H1 (cell line): ENCODE measurements around the gene CD1B. TPM values are rescaled to one million over a fixed set of nuclear protein-coding genes. Genes with fewer than 3 reads are reported as not detected.

Experiments used
- CTCF ChIA-PET: fragments of 300-600 bp; sonication (Branson Sonifier 250); formaldehyde crosslinking; loops from one replicate; lab custom pipeline; 2021; ENCODE audit not compliant: partially characterized antibody; lab: Charles Lee
- POLR2A ChIA-PET: fragments of 300-600 bp; sonication (Branson Sonifier 250); formaldehyde crosslinking; loops from one replicate; lab custom pipeline; 2021; ENCODE audit warnings: inconsistent platforms; ENCODE audit not compliant: partially characterized antibody; lab: Charles Lee
- DNase-seq, 2 experiments: peaks; one replicate each; pipeline versions ENCODE4 v3.0.0 to v3.0.0-alpha.2; 2010 to 2022; ENCODE audit warnings: low spot score in 2 of 2, low read depth in 1 of 2, mixed read lengths in 1 of 2
- FAIRE-seq: peaks from 2 replicates; lab custom pipeline; 2011; peaks lifted over from hg19 to GRCh38; lab: Jason Lieb, UNC
- H2AFZ ChIP-seq: 2 replicates; pipeline ENCODE4 v1.8.1; 2012; ENCODE audit warnings: low read length, inconsistent platforms
- H2AK5ac ChIP-seq: 2 replicates; pipeline ENCODE4 v1.6.1; 2013; ENCODE audit warnings: low read depth, low read length
- H2BK120ac ChIP-seq: replicated peaks from 2 replicates; pipeline ENCODE3; 2013; ENCODE audit warnings: low read depth, low read length, inconsistent platforms
- H2BK12ac ChIP-seq: 2 replicates; pipeline ENCODE4 v1.6.1; 2013; ENCODE audit warnings: low read depth, low read length
- H2BK15ac ChIP-seq: 2 replicates; pipeline ENCODE4 v1.6.1; 2013; ENCODE audit warnings: low read length
- H2BK20ac ChIP-seq: 2 replicates; pipeline ENCODE4 v1.6.1; 2013; ENCODE audit warnings: low read length
- H2BK5ac ChIP-seq: 2 replicates; pipeline ENCODE4 v1.6.1; 2013; ENCODE audit warnings: low read depth, low read length
- H3K14ac ChIP-seq: 2 replicates; pipeline ENCODE4 v1.6.1; 2013; ENCODE audit warnings: inconsistent platforms; ENCODE audit not compliant: insufficient read length
- H3K18ac ChIP-seq: 2 replicates; pipeline ENCODE4 v1.6.1; 2013; ENCODE audit warnings: low read length; ENCODE audit errors: extremely low read depth
- H3K23ac ChIP-seq: 2 replicates; pipeline ENCODE4 v1.6.1; 2013; ENCODE audit warnings: inconsistent platforms; ENCODE audit not compliant: insufficient read length
- H3K23me2 ChIP-seq: 2 replicates; pipeline ENCODE4 v1.6.1; 2013; ENCODE audit warnings: low read depth, low read length
- H3K27ac ChIP-seq: 2 replicates; pipeline ENCODE4 v1.6.1; 2011; ENCODE audit warnings: low read depth, low read length, inconsistent platforms
- H3K27me3 ChIP-seq, 4 experiments: replicated peaks in 1 of 4; 1 replicate in 1 of 4; 2 replicates in 3 of 4; pipeline versions ENCODE4 v1.6.1 to v1.8.1; 2011 to 2013; ENCODE audit warnings: low read length in 3 of 4, mild to moderate bottlenecking in 3 of 4, inconsistent platforms in 2 of 4, mixed read lengths in 2 of 4, moderate library complexity in 1 of 4; ENCODE audit not compliant: control insufficient read depth in 3 of 4, insufficient read depth in 3 of 4; ENCODE audit errors: extremely low read depth in 1 of 4
- H3K36me3 ChIP-seq, 4 experiments: 2 replicates each; pipeline versions ENCODE4 v1.6.1 to v1.8.1; 2011 to 2013; ENCODE audit warnings: mild to moderate bottlenecking in 4 of 4, low read length in 3 of 4, moderate library complexity in 2 of 4, control low read depth in 1 of 4, inconsistent platforms in 1 of 4; ENCODE audit not compliant: insufficient read depth in 4 of 4, control insufficient read depth in 2 of 4
- H3K4ac ChIP-seq: replicated peaks from 2 replicates; pipeline ENCODE3; 2013; ENCODE audit warnings: low read length, low read depth, mixed read lengths, inconsistent platforms; ENCODE audit not compliant: insufficient read length
- H3K4me1 ChIP-seq, 4 experiments: replicated peaks in 1 of 4; 1 replicate in 1 of 4; 2 replicates in 3 of 4; pipeline versions ENCODE4 v1.6.1 to v1.8.1; 2011 to 2013; ENCODE audit warnings: low read length in 3 of 4, inconsistent platforms in 2 of 4, mixed read lengths in 1 of 4; ENCODE audit not compliant: insufficient read depth in 4 of 4, control insufficient read depth in 3 of 4
- H3K4me2 ChIP-seq, 2 experiments: 2 replicates each; pipeline versions ENCODE4 v1.6.1 to v1.8.1; 2011 to 2013; ENCODE audit warnings: low read depth in 2 of 2, low read length in 2 of 2, control low read depth in 1 of 2, inconsistent platforms in 1 of 2, mild to moderate bottlenecking in 1 of 2; ENCODE audit not compliant: insufficient read depth in 1 of 2
- H3K4me3 ChIP-seq, 4 experiments: fragments of 200-600, 300-600 bp in 1 of 4; sonication (generic), shearing (Covaris generic), sonication (Bioruptor Twin) in 1 of 4; 2 replicates each; pipeline versions ENCODE4 v1.5.1 to v1.8.1; 2011 to 2016; ENCODE audit warnings: low read length in 4 of 4, low read depth in 3 of 4, control low read depth in 2 of 4, inconsistent platforms in 2 of 4, mild to moderate bottlenecking in 2 of 4, mixed read lengths in 1 of 4, moderate library complexity in 1 of 4; ENCODE audit not compliant: insufficient read depth in 2 of 4; ENCODE audit errors: extremely low read depth in 1 of 4
- H3K56ac ChIP-seq: replicated peaks from 2 replicates; pipeline ENCODE3; 2013; ENCODE audit warnings: low read depth, mild to moderate bottlenecking, mixed read lengths, low read length, inconsistent platforms; ENCODE audit not compliant: insufficient read length
- H3K79me1 ChIP-seq: 2 replicates; pipeline ENCODE4 v1.6.1; 2013; ENCODE audit warnings: low read depth, low read length, control low read depth
- H3K79me2 ChIP-seq, 2 experiments: 2 replicates each; pipeline versions ENCODE4 v1.6.1 to v1.8.1; 2012 to 2013; ENCODE audit warnings: low read length in 2 of 2, mild to moderate bottlenecking in 2 of 2, inconsistent platforms in 1 of 2; ENCODE audit not compliant: insufficient read depth in 2 of 2, control insufficient read depth in 1 of 2
- H3K9ac ChIP-seq, 4 experiments: replicated peaks in 1 of 4; 1 replicate in 1 of 4; 2 replicates in 3 of 4; pipeline versions ENCODE4 v1.6.1 to v1.8.1; 2011 to 2013; ENCODE audit warnings: low read depth in 3 of 4, low read length in 3 of 4, control low read depth in 2 of 4, mild to moderate bottlenecking in 2 of 4, moderate library complexity in 2 of 4, inconsistent platforms in 1 of 4; ENCODE audit errors: extremely low read depth in 1 of 4
- H3K9me3 ChIP-seq, 2 experiments: 2 replicates each; pipeline versions ENCODE4 v1.6.1 to v1.8.1; 2012 to 2013; ENCODE audit warnings: mild to moderate bottlenecking in 2 of 2, moderate library complexity in 2 of 2, control low read depth in 1 of 2, inconsistent platforms in 1 of 2, low read depth in 1 of 2, low read length in 1 of 2, mixed read lengths in 1 of 2; ENCODE audit not compliant: insufficient read depth in 2 of 2
- H4K20me1 ChIP-seq, 2 experiments: replicated peaks in 1 of 2; 2 replicates each; pipeline versions ENCODE3 to v1.8.1; 2011 to 2013; ENCODE audit warnings: inconsistent platforms in 2 of 2, low read length in 2 of 2, mild to moderate bottlenecking in 1 of 2; ENCODE audit not compliant: insufficient read depth in 2 of 2, control insufficient read depth in 1 of 2
- H4K5ac ChIP-seq: 2 replicates; pipeline ENCODE4 v1.6.1; 2013; ENCODE audit warnings: low read length, low read depth, mixed read lengths, inconsistent platforms; ENCODE audit not compliant: insufficient read length
- H4K8ac ChIP-seq: 2 replicates; pipeline ENCODE4 v1.8.0; 2013; ENCODE audit warnings: mild to moderate bottlenecking, moderate library complexity, low read length, inconsistent platforms; ENCODE audit not compliant: insufficient read depth; ENCODE audit errors: extremely low read depth
- H4K91ac ChIP-seq: replicated peaks from 2 replicates; pipeline ENCODE3; 2013; ENCODE audit warnings: low read length, mixed read lengths, inconsistent platforms; ENCODE audit not compliant: insufficient read length
- JUN ChIP-seq: IDR thresholded peaks from 2 replicates; pipeline ENCODE4 v1.6.1; 2011; ENCODE audit warnings: low read depth, mild to moderate bottlenecking, improper control_type of control experiment, low read length
- SUZ12 ChIP-seq: fragments of 200-600 bp; sonication (generic); IDR thresholded peaks from 2 replicates; pipeline ENCODE4 v1.6.1; 2012; ENCODE audit warnings: mild to moderate bottlenecking, inconsistent platforms, low read length, moderate library complexity, mixed read lengths
- WGBS, 2 experiments: shearing (Covaris generic) in 1 of 2; methylation state at CpG; one replicate each; pipeline versions ENCODE4 v1.1.6 to v1.1.7; 2013 to 2015; ENCODE audit warnings: low lambda C conversion rate in 2 of 2, mixed read lengths in 2 of 2, inconsistent platforms in 1 of 2, low coverage in 1 of 2, missing lambda C conversion rate in 1 of 2; ENCODE audit not compliant: insufficient replicate concordance in 2 of 2, insufficient coverage in 1 of 2, insufficient read length in 1 of 2; ENCODE audit errors: extremely low coverage in 1 of 2, missing lambda C conversion rate in 1 of 2; 5-methylcytosine and 5-hydroxymethylcytosine counted together
- polyA plus RNA-seq, 7 experiments: library from polyadenylated mRNA; depleted of rRNA in 3 of 7; stranded (reverse) in 5 of 7; unstranded in 2 of 7; fragments of >200 nt in 5 of 7; fragments of 200-250 nt in 2 of 7; gene quantifications; 1 replicate in 5 of 7; 2 replicates in 1 of 7; 4 replicates in 1 of 7; pipeline versions ENCODE4 v1.2.1 to v1.2.3, GENCODE V29; 2011 to 2013; ENCODE audit warnings: missing spikeins in 2 of 7, mixed read lengths in 2 of 7
- total RNA-seq: library from RNA; stranded (reverse); fragmentation: NEBNext Ultra II Directional; extraction: Animal tissue kit (Norgen Biotek cat#: 25700); gene quantifications from 2 replicates; pipeline ENCODE4 v1.2.1, GENCODE V29; 2021

CD1B gene
- total and polyA plus RNA-seq, 2 of the 8 experiments (the other 6 are each of a cell fraction or from before 2014, with no cell fraction given), result not detected

DNA sequence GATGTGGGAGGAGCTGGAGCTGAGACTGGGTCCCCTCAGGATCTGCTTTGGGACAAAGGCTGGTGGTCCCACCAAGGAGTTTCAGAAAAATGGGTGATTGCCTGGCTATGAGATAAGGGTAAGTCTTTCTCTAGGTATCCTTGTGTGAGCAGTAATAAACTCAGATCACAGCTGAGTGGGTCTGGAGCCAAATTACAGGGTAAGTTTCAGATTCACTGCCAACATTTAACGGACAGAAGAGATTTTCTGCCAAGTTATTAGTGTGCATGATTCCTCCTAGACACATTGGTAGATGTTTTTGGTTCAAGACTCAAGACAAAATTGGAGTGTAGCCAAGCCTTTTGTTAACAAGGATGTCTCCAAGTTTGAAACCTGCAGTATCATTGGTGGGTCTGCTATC, 7.5 kb downstream of the CD1B start:
- Histone ChIP-seq H3K9ac (no peak overlapping the region), H3K18ac (no peak overlapping the region), H3K36me3 (no peaks in the 10 kb centered on the region), H4K20me1 (no peaks in the 10 kb centered on the region), H2BK12ac (no peak overlapping the region), H3K79me2 (no peaks in the 10 kb centered on the region), H2AK5ac (no peak overlapping the region), H3K4me3 (no peak overlapping the region), H2BK5ac (no peak overlapping the region), H3K79me1 (no peaks in the 10 kb centered on the region), H3K56ac (no peak overlapping the region), H3K9me3 (no peaks in the 10 kb centered on the region; a peak in 1 of 4 replicates), H3K4me2 (no peak overlapping the region), H2BK20ac (no peak overlapping the region), H4K5ac (no peak overlapping the region), H2BK15ac (no peak overlapping the region), H3K4me1 (no peaks in the 10 kb centered on the region), H2AFZ (no peak overlapping the region), H3K27ac (no peak overlapping the region), H3K23me2 (no peaks in the 10 kb centered on the region), H4K8ac (no peak overlapping the region), H3K23ac (no peak overlapping the region), H3K14ac (no peak overlapping the region), H3K27me3 (no peaks in the 10 kb centered on the region), H2BK120ac (no peak overlapping the region), H4K91ac (no peak overlapping the region), H3K4ac (no peak overlapping the region)
- WGBS, 2 experiments, result 93% methylated on average over 1 of the region's 1 CpG; no CpG with 5 or more reads in 1 of the 2 experiments
- ChIA-PET POLR2A (no interaction called here), CTCF (no interaction called here)
- TF ChIP-seq SUZ12 (no peak), JUN (no peak)
- DNase-seq (no peak), FAIRE-seq (no peak)
